AG09309 (cell line): ENCODE measurements around the gene GOSR2.
"Not testable (repeated sequence)": the region's sequence is repeated elsewhere in the genome, so short reads cannot be mapped to it uniquely, and the experiment has no call there.

Experiments
- DNase-seq: peaks from one replicate; pipeline ENCODE4 v3.0.0-alpha.2; 2010; ENCODE audit warnings: low read depth
- H3K4me3 ChIP-seq: 2 replicates; pipeline ENCODE4 v1.5.1; 2011; ENCODE audit warnings: mild to moderate bottlenecking, low read depth, low read length, moderate library complexity; ENCODE audit not compliant: control insufficient read depth
- CTCF ChIP-seq: IDR thresholded peaks from 2 replicates; pipeline ENCODE4 v1.5.1; 2011; ENCODE audit warnings: mild to moderate bottlenecking, low read depth, low read length, inconsistent platforms; ENCODE audit not compliant: insufficient read depth, control insufficient read depth; ENCODE audit errors: missing control alignments

The GOSR2 gene

GRCh38 chr17:46984341-46984740 lies 61.4 kb downstream of the GOSR2 start:
- no peak for TF ChIP-seq CTCF
- H3K4me3 ChIP-seq: no peak overlapping the region
- no peak for DNase-seq

- H3K4me3 ChIP-seq: no peak overlapping the region
- no peak for DNase-seq
- TF ChIP-seq CTCF: no peak
Observed at GRCh38 chr17:46984892-46985291, 61.9 kb downstream of the GOSR2 start.

GRCh38 chr17:46986366-46986765 lies 63.4 kb downstream of the GOSR2 start:
- TF ChIP-seq CTCF: no peak
- no peak overlapping the region for H3K4me3 ChIP-seq
- no peak for DNase-seq

GRCh38 chr17:46987927-46988326 lies 65.0 kb downstream of the GOSR2 start:
- H3K4me3 ChIP-seq, DNase-seq: not testable (repeated sequence)

- TF ChIP-seq CTCF: no peak
- H3K4me3 ChIP-seq: no peak overlapping the region
- no peak for DNase-seq
Observed at GRCh38 chr17:46989637-46990431, 66.9 kb downstream of the GOSR2 start.

GRCh38 chr17:46991617-46992016 lies 68.7 kb downstream of the GOSR2 start:
- no peak for DNase-seq
- no peak for TF ChIP-seq CTCF
- no peak overlapping the region for H3K4me3 ChIP-seq
